Epithelial cell of esophagus (primary cell): ENCODE results near the gene CA4.
A peak's percentile ranks its signal among the peaks of the same experiment; 100 is the strongest.

Source experiments
- DNase-seq: peaks from one replicate; pipeline ENCODE4 v3.0.0; 2010; ENCODE audit warnings: low read depth
- H3K4me3 ChIP-seq: 2 replicates; pipeline ENCODE4 v1.5.1; 2011; ENCODE audit warnings: mild to moderate bottlenecking, low read length, control low read depth
- CTCF ChIP-seq: IDR thresholded peaks from 2 replicates; pipeline ENCODE4 v1.5.1; 2011; ENCODE audit warnings: low read depth, mild to moderate bottlenecking, low read length, control low read depth, inconsistent platforms; ENCODE audit not compliant: insufficient read depth; ENCODE audit errors: missing control alignments

The CA4 gene

GRCh38 chr17:60154616-60155426 is 5.0 kb downstream of the CA4 start:
- peak; percentile 2 for TF ChIP-seq CTCF
- DNase-seq: peak; percentile 49
- no peak overlapping the region for H3K4me3 ChIP-seq

- TF ChIP-seq CTCF: no peak
Observed at GRCh38 chr17:60155427-60155814, 5.6 kb downstream of the CA4 start.

GRCh38 chr17:60155815-60156214 is 6.0 kb downstream of the CA4 start:
- no peak for DNase-seq
- TF ChIP-seq CTCF: no peak
- H3K4me3 ChIP-seq: no peak overlapping the region

More at GRCh38 chr17:60155427-60155814, 5.6 kb downstream of the CA4 start:
- no peak overlapping the region for H3K4me3 ChIP-seq
- DNase-seq: no peak

GRCh38 chr17:60156746-60157145 is 7.0 kb downstream of the CA4 start:
- TF ChIP-seq CTCF: no peak
- no peak overlapping the region for H3K4me3 ChIP-seq
- DNase-seq: no peak

GRCh38 chr17:60157487-60158040 is 7.8 kb downstream of the CA4 start:
- no peak for DNase-seq
- H3K4me3 ChIP-seq: no peak overlapping the region
- no peak for TF ChIP-seq CTCF

- TF ChIP-seq CTCF: no peak
- no peak for DNase-seq
- no peak overlapping the region for H3K4me3 ChIP-seq
Observed at GRCh38 chr17:60158751-60159478, 9.1 kb downstream of the CA4 start.

GRCh38 chr17:60159479-60159866 is 9.7 kb downstream of the CA4 start:
- no peak for DNase-seq
- no peak overlapping the region for H3K4me3 ChIP-seq
- no peak for TF ChIP-seq CTCF
